Hypothalamus (tissue), 51 donors: Measurements from ENCODE around the gene MRPS24.

ENCODE experiments used
- DNase-seq, 51 donors: peaks; one replicate each; lab custom pipeline; 2025; lab: John Stamatoyannopoulos, UW

The MRPS24 gene

DNA sequence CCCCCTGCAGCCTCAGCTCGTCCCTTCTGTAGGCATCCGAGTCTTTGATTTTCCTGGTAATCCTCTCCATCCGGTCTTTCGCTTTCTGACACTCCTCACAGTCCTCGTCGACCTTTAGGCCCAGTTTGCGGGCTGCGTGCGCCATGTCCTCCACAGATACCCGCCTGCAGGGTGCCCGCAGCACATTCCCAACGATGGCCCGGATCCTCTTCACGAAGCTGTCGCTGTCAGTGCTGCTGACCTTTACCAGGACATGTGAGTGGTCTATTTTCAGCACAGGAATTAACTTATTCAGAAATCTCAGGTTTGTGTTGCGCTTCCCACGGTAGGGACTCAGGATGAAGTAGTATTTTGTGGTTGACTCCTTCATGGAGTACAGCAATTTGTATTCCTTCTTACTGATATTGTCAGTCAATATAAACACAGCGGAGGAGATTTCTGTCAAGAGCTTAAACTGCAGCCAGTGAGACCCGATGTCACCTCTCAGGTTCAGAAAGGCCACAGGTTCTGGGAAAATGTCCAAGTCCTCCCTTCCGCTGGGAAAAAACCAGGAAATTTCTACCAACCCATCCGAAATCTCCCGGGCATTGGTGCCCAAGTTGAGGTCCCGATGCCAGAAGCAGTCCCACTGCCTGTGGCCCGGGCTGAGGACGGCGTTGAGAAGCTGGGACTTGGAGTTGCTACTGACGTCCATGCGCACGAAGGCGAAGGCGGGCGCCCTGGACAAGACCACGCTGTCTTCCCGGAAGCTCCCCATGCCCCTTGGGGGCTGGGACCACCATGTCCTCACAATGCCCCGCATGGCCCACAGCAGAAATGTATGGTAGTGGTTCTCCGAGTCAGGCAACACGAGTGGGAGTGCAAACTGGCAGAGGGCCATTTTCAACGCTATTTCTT is 8.9 kb upstream of the MRPS24 start:
- DNase-seq = no peak

- DNase-seq = no peak
These were observed 7.8 kb upstream of the MRPS24 start for GRCh38 chr7:43876976-43877745.

GRCh38 chr7:43876241-43876640 is 6.9 kb upstream of the MRPS24 start:
- no peak for DNase-seq

GRCh38 chr7:43873300-43873699 is 4.0 kb upstream of the MRPS24 start:
- no peak for DNase-seq

DNA sequence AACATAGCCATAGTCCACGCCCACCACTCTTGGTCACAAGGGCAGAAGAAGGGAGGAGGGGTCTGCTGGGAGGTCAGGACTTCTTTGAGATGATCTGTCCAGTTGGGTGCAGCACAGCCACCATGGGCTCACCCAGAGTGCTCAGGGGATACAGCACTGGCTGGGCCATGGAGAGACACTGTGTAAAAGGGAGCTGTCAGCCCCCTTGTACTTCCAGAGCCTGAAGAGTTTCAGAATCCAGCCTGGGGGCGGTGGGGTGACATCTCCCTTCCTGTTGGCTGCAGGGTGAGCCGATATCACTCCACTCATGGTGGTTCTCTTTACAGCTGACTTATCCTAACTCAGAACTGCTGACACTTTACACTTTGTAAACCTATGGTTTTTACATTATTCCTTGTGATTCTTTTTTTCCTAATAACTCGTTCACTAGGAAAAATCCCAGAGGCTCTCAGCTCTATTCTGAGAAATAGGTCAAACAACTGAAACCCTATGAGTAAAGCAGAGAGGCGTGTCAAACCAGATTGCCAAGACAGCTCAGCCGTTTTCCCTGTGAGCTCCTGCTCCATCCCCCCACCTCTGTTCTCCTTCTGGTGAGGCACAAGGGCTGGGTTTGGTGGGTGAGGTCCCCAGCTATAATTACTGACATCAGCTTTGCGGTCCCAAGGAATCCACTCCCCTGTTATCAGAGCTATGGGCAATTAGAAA is 3.2 kb upstream of the MRPS24 start:
- peak in 9 of 51 donors; percentile 8 to 40 (median 14) for DNase-seq

- DNase-seq = no peak
These were observed 1.7 kb upstream of the MRPS24 start for GRCh38 chr7:43871064-43871463.

DNA sequence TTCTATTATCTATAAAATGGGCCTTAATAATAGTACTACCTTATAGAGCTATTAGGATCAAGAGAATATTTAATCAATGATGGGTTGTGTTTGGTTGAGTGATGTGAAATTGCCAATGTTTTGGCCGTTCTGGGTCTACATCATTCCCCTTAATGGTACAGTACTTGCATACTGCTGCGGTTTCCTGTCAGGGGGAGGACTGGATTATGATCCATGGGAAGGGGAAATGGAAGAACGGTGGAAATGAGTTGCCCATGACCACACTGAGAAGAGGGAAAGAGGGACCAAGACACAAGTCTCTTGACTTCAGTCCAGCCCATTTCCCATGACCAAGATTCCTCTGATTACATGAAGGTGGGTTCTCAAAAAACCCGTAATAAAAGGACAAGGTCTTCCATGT is 999 bp upstream of the MRPS24 start:
- DNase-seq = no peak

DNA sequence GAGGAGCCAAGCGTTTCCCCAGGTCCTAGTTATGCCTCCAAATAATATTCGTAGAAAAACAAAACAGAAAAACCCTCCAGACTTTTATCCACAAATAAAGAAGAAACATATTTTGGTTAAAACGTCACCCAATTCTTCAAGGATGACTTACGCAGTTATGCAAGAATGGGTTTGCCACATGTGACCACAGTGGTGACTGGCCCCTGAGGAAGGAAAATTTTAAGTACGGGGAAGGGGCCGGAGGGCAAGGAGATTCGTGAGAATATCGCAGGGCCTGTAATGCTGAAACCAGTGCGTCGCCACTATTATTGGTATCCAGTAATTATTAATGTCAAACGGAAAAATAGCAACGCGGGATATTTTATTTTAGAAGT is 537 bp upstream of the MRPS24 start:
- DNase-seq = peak in 2 of 51 donors; percentile 7 to 14

DNA sequence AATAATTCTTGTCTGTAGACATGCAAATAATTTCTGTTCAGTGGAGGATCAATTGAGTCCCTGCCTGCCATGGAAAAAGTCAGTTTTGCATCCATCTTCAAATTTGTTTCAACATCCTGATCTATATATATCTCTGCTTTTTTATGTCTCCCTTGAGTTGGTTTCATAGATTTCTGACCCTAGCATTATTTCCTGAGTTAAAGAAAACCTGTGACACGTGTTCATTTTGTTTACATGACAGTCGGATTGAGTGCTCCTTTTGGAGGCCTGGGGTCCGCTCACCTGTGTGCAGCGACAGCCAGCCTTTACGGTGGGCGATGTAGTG is 674 bp downstream of the MRPS24 start:
- DNase-seq = peak in 1 of 51 donors; percentile 61

DNA sequence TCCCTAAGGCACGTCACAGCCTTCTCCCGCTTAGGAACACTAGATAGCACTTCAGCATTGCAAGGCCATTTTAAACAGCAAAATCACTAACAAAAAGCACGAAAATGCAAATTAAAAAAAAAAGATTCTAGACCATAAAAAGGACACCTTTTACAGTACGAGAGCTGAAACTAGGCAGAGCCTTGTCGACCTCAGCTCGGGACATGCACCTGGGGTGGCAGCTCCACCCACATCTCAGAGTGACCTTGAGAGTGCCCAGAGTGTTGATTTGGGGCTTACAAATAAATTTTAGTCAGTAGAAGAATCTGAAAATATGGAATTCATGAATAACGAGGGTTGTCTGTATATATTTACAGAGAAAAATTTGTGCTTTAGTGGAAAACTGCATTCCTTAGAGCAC is 1.1 kb downstream of the MRPS24 start:
- no peak for DNase-seq

DNA sequence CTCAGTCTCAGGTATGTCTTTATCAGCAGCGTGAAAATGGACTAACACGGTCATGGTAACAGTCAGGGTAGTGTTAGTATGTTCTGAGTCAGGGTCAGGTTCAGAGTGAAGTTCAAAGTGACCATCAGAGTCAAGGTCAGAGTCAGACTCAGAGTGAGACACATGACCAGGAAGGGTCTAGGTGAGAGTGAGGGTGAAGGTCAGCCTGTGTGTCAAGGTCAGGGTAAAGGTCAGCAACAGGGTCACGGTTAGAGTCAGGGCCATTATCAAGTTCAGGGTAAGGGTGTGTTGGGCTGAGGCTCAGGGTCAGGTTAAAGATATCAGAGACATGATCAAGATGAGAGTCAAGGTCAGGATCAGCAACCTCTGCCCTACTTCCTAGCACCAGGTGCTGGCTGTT is 4.0 kb downstream of the MRPS24 start:
- DNase-seq = no peak

DNA sequence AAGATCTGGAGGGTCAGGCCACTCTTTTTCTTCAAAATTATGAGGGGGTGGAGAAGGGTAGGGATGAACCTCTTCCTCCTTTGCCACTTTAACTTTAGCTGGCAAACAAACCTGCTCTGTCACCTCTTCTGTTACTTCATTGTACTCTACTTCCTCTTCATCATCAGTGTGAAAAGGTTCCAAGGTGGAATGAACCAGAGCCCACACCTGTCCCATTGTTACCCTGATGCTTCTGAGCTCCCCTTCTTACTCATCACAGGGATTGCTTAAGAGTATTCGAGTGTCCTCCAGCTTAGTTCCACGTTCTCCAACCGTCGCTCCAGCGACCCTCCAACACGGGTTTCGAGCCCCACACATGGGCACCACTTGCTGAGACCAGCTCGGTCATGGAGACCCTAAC is 5.2 kb downstream of the MRPS24 start:
- no peak for DNase-seq

DNA sequence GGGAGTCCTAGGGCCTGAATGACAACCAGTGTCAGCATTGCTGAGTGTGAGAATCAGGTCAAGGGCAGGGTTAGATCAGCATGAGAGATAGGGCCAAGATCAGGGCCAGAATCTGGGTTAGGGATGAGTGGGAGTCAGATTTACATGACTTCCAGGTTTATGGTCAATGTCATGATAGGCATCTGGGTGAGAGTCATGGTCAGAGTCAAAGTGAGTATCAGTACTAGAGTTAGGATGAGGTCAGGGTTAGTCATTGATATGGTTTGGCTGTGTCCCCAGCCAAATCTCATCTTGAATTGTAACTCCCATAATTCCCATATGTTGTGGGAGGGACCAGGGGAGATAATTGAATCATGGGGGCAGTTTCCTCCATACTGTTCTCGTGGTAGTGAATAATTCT is 12.3 kb downstream of the MRPS24 start:
- no peak for DNase-seq

DNA sequence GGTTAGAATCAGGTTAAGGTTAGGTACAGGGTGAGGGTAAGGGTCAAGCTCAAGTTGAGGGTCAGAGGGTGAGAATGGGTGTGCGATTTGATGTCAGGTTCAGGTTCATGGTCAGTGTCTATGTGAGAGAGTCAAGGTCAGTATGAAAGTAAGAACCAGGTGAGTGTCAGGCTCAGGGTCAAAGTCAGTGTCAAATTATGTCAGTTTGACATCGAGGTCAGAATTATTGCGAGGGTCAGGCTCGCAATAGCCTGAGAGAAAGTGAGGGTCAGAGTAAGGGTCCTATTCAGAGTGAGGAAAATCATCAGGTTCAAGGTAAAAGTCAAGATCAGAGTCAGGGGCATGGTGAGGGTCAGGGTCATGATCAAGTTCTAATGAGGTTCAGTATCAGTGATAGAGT is 13.0 kb downstream of the MRPS24 start:
- DNase-seq = no peak

- DNase-seq = no peak
These were observed 14.1 kb downstream of the MRPS24 start for GRCh38 chr7:43855176-43855575.

- no peak for DNase-seq
These were observed 17.5 kb downstream of the MRPS24 start for GRCh38 chr7:43851805-43852204.

- no peak for DNase-seq
These were observed 18.8 kb downstream of the MRPS24 start for GRCh38 chr7:43850348-43851116.

DNA sequence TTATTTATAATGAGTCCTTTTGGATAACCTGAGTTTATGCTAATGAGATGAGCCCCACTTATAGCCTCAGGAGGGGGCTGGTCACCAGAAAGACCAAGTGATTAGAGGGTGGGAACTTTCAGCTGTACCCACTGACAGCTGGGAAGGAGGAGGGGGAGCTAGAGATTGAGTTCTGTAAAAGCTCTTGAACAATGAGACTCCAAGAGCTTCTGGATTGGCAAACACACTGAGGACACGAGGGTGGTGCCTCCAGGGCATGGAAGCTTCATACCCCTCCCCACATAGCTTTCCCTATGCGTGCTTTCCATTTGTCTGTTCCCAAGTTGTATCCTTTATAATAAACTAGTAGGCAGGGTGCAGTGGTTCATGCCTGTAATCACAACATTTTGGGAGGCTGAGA is 20.3 kb downstream of the MRPS24 start:
- DNase-seq = no peak

DNA sequence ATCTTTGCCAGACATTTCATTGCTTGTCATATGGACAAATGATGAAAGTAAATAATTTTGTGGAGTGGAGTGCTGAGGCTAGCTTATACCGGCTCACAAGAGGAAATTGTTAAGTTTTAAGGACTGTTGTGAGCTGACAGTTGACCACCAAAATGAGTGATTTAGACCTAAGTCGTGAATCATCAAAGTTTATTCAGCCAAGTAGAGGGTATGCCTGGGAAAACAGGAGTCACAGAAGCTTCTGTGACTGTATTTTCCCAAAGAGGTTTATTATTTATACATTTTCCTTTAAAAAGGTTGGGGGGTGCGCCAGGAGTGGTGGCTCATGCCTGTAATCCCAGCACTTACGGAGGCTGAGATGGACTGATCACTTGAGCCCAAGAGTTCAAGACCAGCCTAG is 21.8 kb downstream of the MRPS24 start:
- no peak for DNase-seq

DNA sequence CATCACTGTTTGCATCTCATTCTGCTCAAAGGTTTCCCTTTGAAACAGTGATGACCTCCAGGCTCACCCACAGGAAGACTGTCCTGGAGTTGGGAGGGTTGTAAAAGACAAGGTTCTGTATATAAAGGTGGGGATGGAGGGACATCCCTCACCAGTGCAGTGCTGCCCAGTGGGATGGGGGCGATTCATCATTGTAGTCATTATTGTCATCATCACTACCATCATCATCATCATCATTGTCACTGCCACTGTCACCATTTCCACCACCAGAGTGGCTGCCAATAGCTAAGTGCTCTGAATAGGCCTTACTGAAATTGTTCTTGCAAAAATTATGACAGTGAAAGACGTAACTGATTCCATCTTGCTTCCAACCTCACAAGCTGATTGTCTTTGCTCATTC is 24.7 kb downstream of the MRPS24 start:
- DNase-seq = no peak

DNA sequence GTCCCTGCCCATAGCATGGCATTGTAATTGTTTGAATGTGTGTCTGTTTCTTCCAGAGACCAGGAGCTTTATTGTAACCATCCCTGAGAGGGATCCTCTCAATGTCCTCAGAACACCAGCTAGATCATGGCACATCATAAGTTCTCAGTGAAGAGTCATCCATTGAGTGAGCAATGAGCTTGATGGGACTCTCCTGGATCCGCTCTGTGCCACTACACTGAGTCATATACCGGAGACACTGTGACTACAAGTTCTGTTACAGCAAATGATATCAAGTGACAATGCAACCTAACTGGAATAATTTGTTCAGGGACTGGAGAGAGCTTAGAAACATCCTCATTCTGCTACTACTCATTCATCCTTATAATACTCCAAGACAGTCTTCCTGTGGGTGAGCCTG is 25.1 kb downstream of the MRPS24 start:
- DNase-seq = no peak
